NCI-H1694 (cell line): ENCODE measurements around the gene CTNNA1.
"Not testable (repeated sequence)": the region's sequence is repeated elsewhere in the genome, so short reads cannot be mapped to it uniquely, and the experiment has no call there.

Experiments used
- DNase-seq: peaks from one replicate; lab custom pipeline; 2025; lab: John Stamatoyannopoulos, UW

Gene CTNNA1

DNA sequence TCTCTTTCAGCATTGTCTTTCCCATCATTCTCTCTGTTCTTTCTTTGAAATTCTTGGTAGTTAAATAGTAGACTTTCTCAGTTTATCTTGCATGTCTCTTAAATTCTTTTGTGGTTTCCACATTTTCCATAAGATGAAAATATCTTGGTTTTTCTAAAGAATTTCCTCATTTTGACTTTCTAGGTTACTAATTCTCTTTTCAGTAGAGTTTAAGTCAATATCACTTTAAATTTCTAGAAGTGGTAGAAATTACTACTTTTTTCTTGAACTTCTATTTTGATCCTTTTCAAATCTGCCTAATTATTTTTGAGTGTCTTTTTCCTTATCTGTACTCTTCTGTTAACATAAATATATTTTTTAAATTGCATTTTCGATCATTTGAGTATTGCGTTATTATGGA lies 145.5 kb downstream of the CTNNA1 start:
- DNase-seq, result no peak

DNA sequence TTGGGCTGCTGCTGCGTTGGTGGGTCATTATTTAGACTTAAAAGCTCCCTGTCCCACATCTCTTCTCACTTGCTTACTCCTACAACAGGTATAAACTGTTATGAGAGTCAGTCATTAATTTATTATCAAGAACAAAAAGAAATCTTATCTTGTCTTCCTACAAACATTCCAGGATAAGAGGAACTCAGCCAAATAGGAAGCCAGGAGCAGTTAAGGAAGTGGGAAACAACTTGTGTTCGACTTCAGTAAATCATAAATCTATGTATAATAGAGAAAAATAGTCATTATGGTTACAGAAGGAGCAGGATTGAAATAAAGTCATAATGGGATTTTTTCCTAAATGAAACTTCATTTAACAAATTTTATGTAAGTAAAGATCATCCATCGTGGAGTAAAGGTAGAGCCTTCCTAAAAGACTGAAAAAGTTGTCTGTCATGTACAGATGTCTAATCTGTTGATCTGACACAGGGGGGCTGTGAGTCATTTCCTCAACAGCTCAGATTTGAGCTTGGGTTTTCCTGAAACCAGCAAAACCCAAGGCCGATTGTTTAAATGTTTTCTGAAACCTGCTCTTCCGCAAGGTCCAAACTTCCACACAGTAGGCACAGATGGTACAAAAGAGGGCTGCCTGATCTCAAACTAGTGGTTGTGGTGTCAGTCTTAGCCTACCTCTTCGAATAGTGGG lies 147.2 kb downstream of the CTNNA1 start:
- no peak for DNase-seq

DNA sequence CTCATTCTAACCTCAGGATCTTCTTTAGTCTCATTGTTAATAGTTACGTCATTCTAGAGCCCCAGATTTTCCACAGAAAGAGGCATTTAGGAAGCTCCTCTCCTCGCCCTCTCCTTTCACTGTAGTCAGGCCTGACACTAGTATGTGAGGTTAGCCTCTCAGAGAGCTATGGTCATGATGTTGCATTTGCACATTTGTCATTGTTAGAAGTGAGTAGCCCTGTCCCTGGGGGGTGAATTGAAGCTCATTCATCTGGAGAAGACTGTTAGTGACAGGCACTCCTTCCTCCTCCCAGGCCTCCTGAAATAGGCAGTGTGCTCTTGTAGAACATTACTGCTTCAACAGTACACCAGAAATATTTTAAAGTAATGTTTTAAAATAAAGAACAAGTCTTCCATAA lies 148.5 kb downstream of the CTNNA1 start:
- no peak for DNase-seq

DNA sequence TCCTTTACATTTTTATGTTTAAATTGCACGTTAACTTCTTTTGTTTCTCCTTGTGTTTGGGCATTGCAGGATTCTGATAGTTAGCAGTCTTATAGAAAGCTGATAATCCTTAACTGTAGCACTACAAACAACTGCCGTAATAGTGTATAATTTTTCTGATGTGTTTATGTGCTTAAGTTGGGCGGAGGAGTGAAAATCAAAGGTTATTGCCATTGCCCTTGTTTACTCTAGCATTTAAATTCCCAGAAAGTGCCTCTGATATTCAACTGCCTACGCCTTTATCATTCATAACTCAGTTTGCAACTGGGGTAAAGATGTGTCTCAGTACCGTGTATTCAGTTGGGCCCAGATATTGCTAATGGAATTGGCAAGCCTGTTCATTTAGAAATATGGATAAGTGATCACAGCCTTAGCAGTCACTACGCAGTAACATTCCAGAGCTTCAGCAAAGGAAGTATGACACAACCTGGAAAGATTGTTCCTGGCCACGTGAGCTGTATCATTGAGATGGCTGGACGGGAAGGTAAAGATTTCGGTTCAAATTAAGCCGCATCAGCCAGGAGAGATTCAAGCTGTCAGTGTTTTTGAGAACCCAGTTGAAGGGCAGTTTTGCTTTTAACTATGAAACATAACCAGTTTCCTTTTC lies 150.0 kb downstream of the CTNNA1 start:
- no peak for DNase-seq

DNA sequence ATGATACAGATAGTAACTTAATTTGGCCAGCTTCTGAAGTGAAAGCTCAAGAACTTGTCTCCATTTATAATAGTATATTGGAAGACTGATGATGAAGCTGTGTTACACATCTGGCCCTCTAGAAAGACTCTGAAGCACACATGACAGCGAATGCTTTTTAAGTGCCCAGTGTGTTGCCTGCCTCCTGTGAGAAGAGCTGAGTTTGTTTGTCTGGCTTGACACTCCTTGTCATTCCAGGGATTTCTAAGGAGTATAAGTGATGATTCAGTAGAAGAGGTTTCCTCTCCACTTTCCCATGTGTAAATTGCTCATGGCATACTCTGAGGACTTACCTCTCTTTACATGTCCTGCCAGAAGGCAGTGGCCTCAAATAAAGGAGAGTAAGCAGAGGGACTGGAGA lies 152.3 kb downstream of the CTNNA1 start:
- DNase-seq, result no peak

DNA sequence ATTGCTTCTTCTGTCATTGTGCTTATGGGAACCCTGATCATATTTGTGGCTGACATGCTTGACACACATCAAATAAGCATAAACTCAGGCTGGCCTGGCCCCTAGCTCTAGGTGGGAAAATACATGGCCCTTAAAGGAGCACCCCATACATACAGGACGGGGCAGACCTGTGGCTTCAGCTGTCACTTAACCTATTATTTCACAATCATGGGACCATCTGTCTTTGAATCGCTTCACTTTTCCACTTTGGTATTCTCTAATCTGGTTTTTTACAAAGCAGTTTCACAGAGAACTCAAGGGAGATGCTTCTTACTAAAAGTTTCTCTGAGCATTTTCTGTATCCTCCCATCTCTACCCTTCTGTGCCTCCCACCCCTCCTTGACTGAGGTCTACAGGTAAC lies 156.5 kb downstream of the CTNNA1 start:
- no peak for DNase-seq

DNA sequence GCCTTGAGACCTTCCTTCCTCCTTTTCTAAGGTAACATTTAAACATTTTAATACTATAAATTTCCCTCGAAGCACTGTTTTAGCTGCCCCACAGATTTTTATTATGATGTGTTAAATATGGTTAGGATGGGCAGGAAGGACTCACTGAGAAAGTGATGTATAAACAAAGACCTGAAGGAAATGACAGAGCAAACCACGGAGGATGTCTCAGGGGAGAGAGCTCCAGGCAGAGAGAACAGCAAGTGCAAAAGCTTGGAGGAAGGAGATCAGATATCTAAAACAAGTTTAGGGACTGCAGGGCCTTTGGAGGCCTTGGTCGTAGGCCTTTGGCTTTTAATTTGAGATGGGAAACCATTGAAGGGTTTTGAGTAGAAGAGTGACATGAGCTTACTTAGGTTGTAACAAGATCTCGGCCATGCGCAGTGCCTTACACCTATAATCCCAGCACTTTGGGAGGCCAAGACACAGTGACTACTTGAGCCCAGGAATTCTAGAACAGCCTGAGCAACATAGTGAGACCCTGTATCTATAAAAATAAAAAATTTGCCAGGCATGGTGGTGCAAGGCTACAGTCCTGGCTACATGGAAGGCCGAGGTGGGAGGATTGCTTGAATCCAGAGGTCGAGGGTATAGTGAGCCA lies 157.4 kb downstream of the CTNNA1 start:
- DNase-seq, result no peak

DNA sequence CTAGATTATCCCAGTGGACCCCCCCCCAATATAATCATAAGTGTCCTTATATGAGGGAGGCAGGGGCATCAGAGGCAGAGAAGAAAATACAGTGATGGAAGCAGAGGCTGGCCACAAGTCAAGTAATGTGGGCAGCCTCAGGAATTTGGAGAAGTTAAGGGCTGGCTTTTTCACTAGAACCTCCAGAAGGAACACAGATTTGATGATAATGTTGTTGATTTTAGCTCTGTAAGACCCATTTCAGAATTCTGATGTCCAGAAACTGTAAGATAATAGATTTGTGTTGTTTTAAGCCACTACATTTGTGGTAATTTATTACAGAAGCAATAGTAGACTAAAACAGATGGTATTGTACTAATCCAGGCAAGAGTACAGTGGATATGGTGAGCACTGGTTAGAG lies 158.2 kb downstream of the CTNNA1 start:
- DNase-seq, result no peak

DNA sequence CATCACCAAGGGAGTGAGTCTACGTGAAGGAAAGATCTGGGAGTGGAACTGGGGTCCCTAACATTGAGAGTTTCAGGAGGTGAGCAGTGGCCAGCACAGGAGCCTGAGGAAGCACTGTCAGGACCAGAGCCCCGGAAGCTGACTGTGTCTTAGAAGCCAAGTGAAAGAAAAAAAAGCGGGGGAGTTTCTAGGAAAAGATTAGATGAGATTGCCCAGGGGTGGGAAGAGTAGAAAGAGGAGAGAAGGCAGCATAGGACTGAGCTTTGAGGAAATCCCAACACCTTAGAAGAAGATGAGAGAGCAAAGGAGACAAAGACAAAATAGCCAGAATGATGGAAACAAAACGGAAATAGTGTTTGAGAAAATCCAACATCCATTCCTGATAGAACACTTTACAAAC lies 158.9 kb downstream of the CTNNA1 start:
- DNase-seq, result no peak

DNA sequence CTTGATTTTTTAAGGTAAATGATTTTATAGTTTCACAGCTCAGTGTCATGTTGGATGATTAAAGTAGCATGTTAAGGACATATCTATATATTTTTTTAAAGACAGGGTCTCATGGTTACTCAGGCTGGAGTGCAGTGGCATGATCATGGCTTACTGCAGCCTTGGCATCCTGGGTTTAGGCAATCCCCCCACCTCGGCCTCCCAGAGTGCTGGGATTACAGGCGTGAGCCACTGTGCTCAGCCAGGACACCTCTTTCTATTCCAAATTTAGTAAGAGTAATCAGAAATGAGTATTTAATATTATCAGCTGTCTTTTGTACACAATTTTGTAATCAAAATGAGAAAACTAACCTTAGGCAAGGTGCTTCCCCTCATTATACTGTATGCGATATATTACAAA lies 160.5 kb downstream of the CTNNA1 start:
- DNase-seq, result no peak

DNA sequence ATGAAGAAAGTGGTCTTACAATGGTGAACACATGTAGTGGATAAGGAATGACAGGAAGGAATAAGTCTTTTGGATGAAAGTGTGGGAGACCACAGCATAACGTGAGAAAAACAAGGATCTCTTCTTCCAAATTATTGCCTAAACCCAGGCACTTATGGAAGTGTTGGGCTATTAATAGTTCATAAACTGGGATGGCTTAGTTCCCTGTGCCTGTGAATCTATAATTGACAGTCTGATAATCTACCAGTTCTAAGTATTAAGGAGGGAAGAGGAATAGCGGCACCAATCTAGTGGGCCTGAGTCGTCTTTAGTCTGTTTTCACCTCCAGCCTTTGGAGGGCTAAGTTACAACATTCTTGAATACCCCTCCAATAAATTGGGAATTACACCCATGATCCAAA lies 161.1 kb downstream of the CTNNA1 start:
- no peak for DNase-seq

DNA sequence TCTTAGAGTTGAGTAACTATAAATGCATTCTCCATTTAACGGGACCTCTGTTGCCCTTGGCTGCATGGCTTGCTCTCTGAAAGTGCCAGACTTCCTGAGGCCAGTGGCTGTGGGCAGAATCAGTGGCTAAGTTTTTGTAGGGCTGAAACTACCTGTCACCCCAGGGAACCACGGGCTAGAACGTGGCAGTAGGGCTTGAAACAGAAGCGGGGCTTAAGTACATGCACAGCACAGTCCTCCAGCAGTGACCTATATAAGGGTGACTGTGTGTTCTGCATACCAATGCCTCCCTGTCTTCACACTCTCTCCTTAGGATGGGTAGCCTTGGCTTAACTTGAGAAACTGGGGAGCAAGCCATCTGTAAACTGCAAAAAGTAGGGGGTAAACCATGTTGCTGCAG lies 165.5 kb downstream of the CTNNA1 start:
- DNase-seq, result no peak

DNA sequence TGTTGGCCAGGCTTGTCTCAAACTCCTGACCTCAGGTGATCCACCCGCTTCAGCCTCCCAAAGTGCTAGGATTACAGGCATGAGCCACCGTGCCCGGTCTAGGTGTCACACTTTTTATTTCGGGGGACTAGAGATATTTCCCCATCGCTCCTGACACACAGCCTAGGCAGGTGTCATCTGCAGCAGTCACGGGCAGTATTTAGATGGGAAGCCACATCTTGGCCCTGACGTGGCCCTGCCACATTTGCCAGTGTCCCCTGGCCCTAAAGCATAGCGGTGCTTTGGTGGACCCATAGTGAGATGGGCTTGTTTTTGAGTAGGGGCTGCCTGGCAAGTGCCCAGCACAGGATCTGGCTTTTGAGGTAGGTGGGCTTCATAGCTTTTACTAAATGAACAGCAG lies 167.0 kb downstream of the CTNNA1 start:
- DNase-seq, result no peak

DNA sequence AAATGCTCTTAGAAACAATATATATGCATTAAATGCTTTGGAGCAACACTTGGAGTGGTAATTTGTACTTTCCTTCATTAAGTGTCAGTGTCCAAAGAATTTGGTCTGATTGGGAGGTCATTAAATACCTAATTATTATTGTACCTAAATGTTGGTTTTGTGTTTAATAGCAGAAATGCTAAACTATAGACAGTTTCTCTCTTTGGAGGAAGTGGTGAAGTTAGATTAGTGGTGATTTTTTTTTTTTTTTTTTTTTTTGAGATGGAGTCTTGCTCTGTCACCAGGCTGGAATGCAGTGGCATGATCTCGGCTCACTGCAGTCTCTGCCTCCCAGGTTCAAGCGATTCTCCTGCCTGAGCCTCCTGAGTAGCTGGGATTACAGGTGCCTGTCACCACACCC lies 168.1 kb downstream of the CTNNA1 start:
- not testable (repeated sequence) for DNase-seq

DNA sequence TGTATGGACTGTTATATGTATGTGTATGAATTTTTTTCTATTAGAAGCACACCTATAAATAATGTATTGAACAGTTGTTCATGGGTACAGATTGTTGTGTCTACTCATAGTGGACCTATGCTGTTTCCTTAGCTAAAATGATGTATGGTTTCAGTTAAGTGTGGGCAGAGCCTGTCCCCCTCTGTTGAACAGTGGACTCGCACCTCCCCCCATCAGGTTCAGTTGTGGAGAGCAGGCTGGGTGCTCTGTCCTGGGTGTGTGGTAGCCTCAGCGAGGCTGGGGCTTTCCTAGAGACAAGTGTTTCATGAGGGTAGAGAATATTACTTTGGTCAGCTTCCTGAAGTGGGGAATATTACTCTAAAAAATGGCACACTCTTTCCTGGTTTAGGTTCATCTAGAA lies 169.3 kb downstream of the CTNNA1 start:
- no peak for DNase-seq

DNA sequence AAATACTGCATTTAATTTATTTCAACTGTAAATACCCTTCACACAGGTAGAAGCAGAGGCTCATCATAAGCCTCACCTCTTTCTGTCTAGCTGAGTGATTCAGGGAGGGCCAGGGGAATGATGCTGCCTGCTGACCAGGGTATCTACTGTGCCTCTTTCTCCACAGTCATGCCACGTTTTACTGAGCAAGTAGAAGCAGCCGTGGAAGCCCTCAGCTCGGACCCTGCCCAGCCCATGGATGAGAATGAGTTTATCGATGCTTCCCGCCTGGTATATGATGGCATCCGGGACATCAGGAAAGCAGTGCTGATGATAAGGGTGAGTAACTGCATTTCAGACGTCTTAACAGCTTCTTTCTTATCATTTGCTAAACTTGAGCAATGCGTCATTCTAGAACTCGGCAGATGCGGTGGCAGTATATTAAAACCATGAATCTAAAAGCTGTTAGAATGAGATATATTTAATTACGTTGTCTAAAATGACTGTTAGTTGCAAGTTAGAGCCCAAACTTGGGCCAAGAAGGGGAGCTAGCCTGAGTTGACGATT lies 171.9 kb downstream of the CTNNA1 start:
- DNase-seq, result no peak

DNA sequence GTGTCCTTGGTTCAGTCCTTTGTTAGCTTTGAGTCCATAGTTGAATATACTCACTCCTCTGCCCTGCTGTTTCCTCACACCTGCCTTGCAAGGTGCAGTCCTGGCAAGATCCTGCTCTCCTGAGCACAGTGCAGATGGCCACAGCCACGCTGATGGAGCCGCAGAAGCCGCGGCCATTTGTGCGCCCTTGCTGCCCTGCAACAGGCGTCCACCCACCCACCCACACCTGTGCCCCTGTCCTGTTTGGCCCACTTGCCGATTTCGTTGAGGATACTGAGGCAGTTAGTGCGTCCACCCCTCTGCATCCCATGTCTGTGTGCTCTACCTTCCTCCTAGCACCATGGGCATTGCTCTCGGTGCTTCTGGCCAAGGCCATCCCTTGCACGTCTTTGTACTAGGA lies 173.0 kb downstream of the CTNNA1 start:
- no peak for DNase-seq

DNA sequence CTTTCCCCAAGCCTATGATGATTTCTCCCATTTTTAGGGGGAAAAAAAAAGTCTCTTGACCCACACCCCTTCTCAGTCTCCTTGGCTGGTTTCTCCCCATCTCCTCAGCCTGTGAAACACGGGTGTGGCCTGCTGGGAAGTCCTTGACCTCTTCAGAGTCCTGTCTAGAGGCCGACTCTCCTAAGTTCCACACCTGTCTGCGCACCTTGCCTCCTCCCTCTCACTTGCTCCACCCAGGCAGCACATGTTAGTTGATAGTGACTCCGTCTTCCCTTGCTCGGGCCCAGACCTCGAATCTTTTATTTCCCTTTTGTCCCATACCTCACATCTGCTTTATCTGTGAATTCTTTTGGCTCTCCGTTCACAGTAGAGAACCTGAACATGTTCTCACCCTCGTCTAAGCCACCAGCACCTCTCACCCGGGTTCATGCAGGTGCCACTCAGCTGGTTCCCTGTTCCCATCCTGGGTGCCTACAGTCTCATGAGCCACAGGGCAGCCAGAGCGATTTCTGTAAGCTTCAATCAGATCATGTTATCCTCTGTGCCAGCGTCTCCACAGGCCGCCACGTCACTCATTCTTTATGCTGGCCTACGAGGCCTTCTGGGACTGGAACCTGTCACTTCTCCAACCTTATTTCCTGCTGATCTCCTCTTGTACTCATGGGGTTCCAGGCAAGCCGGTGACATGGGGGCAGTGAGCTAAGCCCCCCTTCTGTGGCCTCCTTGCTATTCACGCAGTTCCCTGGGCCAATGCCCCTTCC lies 173.6 kb downstream of the CTNNA1 start:
- no peak for DNase-seq

DNA sequence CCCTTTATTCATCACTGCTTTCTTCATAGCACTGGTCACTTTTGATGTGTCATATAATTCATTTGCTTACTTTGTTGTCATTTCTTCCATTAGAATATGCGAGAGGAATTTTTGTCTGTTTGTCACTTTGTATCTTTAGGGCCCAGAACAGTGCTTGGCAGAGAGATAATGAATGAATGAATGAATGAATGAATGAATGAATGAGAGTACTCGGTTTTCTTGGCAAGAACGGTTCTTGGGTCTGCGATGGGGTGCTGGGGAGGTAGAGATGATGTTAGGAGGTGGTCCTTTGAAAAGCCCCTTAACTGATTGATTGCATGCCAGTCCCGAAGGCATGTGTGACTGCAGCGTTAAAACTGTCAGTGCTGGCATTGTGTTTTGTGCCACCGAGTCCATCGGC lies 174.3 kb downstream of the CTNNA1 start:
- DNase-seq, result no peak

DNA sequence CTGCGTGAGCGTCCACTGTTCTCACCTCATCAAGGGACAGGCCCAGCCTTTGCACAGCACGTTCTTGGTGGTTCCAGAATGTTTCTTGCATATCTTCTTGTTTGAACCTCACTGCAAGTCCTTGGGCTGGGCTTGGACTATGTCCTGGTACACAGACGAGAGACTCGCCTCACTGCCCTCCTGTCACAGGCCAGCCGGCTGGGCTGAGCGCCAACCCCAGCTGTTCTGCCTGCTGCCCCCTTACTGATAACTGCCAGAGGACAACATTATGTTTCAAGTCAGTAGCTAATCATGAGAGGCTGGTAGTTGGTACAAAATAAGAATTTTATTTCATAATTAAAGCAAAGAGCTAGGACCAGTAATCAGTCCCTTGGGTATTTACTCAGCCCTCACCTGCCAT lies 174.8 kb downstream of the CTNNA1 start:
- DNase-seq, result no peak

DNA sequence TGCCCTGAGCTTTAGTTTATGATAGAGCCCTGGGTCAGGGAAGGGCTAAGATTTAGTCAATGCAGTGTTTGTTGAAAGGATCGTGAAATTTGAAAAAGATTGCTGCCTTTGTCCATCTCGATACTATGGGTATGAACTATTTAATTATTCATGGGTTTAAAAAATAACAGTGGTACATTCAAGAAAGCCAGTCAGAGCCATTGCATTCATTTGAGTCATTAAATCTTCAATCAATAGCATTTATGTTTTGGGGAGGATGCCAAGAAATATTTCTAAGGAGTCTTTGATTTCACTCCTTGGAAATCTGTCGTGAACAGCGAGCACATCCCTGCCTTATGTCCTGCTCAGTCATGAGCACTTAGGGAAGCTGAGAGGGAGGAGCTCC lies 176.3 kb downstream of the CTNNA1 start:
- DNase-seq, result no peak

DNA sequence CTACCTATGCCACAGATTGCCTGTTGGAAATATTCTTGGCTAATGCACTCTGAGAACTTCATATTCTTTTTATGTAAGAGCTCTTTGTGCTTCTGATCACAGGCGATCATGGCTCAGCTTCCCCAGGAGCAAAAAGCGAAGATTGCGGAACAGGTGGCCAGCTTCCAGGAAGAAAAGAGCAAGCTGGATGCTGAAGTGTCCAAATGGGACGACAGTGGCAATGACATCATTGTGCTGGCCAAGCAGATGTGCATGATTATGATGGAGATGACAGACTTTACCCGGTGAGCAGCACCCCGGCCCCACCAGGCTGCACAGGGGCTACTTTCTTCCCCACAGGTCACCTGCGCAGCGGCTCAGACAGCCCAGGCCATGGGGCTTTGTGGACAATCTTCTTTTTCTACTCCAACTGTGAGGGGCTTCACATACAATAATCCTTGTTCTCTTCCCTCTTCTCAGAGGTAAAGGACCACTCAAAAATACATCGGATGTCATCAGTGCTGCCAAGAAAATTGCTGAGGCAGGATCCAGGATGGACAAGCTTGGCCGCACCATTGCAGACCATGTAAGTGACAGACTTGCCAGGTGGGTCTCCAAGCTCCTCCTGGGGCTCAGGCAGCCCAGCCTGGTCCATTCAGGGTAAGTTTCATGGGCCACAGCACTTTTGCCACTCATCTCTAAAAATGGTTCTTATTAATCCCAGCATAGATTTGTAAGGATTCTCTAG lies 177.3 kb downstream of the CTNNA1 start:
- no peak for DNase-seq
